Stimulated activated CD4-positive, alpha-beta T cell treated with anti-CD3 and anti-CD28 coated beads, Interleukin-1b, Interleukin-23, amount 100 ng/mL, for 4 hours (primary cell): ENCODE results near the gene ARNT2.
"Not testable (repeated sequence)": the region's sequence is repeated elsewhere in the genome, so short reads cannot be mapped to it uniquely, and the experiment has no call there.

Experiments
- DNase-seq, 2 donors: peaks; one replicate each; pipeline ENCODE4 v3.0.0-alpha.2; 2020; ENCODE audit warnings: low read depth in 2 of 2

ARNT2 gene

DNA sequence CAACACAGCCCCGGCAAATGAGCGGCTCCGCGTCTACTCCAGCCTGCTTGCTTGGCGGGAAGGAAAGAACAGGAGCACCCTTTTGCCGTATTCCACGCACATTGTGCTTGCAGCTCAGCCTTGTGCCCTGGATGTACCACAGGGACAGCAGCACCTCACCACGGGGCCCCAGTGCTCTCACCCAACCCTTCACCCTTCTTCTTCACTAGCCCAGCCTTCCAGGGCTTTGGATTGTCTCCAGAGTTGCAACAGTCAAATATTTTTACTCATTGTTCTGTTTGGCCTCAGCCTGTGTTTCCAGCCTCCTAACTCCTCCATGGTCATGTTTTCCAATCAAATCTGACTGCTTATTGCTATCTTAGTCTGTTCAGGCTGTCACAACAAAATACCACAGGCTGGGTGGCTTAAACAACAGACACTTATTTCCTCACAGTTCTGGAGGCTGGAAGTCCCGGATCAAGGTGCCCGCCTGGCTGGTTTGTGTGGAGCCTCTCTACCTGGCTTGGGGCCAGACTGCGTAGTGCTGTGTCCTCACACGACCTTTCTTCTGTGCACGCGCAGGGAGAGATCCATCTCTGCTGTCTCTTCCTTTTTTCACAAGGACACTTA, 211.7 kb downstream of the ARNT2 start:
- no peak for DNase-seq

DNA sequence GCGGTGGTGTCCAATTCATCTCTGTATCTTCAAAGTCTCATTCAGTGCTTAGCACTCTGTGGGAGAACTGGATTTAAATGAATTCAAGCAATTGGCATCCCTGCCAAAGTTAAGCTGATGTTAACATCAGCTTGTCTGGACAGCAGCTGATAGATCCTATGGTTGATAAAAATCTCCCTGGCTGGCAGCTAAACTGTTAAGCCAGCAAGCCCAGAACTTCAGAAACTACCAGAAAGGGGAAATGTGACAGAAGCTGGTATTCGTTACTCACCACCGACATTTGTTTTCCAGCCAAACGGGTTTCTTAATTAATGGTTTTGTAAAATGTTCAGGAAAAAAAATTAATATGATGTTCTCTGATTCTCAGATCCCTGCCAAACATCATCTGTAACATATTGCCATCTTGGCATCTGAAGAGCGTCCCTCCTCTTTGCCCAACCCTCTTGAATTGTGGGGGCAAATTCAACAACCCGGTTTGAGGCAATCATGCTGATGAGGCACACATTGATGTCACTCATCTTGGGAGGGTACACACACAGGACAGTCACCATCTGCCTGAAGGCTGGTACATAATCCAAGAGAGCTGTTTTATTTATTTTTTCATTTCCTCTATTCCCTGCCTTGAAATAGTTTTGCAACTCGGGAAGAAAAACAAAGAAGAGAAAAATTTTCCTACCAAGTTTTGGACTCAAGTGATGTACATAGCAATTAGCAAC, 214.7 kb downstream of the ARNT2 start:
- DNase-seq = no peak

GRCh38 chr15:80619680-80620079, 215.5 kb downstream of the ARNT2 start:
- DNase-seq = no peak

- no peak for DNase-seq
Measured at GRCh38 chr15:80620141-80620540, 216.0 kb downstream of the ARNT2 start.

DNA sequence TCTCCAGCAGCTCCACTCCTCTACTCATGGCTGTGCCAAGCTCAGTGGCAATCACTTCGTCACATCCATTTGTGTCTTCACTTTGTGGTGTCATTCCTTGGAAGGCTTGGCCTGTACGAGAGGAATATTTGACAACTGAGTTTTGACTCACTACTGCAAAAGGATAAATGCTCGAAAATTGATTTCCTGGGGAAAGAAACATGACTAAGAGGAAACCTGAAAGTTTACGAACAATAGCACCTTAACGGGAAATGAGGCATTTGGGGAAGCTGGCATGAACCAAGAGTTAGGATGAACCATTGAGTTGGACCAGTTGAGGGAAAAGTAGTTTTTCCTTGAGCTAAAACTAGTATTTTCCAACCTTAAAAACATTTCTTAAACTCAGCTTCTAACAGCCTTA, 216.7 kb downstream of the ARNT2 start:
- no peak for DNase-seq

DNA sequence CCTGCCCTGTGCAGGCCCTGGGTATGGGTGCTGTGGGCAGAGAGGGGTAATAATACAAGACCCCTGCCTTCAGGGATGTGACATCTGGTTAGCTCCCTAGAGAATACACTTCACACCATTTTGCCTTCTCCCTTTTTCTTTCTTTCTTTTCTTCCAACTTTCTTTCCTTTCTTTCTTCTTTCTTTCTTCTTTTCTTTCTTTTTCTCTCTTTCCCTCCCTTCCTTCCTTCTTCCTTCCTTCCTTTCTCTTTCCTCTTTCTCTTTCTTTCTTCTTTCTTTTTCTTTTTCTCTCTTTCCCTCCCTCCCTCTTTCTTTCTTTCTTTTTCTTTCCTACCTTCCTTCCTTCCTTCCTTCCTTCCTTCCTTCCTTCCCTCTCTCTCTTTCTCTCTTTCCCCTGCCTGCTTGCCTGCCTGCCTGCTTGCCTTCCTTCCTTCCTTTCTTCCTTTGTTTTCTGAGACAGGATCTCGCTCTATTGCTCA, 222.5 kb downstream of the ARNT2 start:
- DNase-seq = no peak

DNA sequence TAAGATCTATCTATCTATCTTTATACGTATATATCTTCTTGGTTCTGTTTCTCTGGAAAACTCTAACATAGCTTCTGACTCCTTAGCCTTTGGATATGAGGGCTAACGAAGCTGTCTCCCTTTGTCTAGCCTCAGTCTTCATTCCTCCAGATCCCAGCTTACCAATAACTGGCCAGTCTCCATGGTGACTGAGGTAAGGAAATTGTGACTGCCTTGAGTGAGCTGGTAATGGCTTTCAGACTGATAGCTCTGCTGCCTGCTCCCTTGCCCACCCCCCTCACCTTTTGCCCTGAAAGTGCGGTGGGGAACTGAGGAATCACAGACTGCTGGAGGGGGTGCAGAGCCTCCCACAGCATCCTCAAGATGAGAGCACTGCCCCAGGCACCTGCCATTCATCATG, 225.2 kb downstream of the ARNT2 start:
- no peak for DNase-seq

- DNase-seq = no peak
Measured at GRCh38 chr15:80630981-80631380, 226.8 kb downstream of the ARNT2 start.

GRCh38 chr15:80633221-80633620, 229.0 kb downstream of the ARNT2 start:
- no peak for DNase-seq

GRCh38 chr15:80635953-80636352, 231.8 kb downstream of the ARNT2 start:
- DNase-seq = no peak

DNA sequence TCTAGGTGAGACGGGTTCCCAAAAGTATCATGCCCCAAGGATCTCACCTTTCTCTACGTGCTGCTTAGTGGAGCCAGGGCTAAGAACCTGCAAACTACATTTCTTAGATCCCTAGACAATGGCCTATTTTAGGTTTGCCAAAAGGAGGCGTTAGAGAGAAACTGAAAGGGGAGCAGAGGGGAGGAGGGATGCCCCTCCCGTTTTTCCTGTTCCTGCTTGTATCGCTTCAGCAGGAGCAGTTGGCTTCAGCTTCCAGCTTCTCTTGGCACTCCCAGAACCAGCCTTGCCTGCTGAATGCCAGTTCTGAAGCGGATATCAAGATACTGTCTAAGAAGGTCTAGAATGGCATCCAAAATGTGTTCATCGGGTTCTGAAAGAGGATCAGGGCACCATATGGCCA, 232.5 kb downstream of the ARNT2 start:
- DNase-seq = no peak

DNA sequence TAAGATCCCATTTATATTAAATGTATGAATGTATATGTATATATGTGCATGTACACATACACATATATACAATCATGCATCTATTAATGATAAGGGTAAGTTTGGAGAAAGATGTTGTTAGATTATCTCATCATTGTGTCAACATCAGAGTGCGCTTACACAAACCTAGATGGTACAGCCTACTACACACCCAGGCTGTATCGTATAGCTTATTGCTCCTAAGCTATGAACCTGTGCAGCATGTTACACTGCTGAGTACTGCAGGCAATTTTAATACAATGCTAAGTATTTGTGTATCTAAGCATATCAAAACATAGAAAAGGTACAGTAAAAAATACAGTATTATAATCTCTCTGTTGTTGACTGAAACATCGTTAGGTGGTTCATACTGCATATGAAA, 233.6 kb downstream of the ARNT2 start:
- DNase-seq = no peak

- no peak for DNase-seq
Measured at GRCh38 chr15:80638553-80639167, 234.5 kb downstream of the ARNT2 start.

GRCh38 chr15:80639168-80639555, 235.0 kb downstream of the ARNT2 start:
- no peak for DNase-seq

DNA sequence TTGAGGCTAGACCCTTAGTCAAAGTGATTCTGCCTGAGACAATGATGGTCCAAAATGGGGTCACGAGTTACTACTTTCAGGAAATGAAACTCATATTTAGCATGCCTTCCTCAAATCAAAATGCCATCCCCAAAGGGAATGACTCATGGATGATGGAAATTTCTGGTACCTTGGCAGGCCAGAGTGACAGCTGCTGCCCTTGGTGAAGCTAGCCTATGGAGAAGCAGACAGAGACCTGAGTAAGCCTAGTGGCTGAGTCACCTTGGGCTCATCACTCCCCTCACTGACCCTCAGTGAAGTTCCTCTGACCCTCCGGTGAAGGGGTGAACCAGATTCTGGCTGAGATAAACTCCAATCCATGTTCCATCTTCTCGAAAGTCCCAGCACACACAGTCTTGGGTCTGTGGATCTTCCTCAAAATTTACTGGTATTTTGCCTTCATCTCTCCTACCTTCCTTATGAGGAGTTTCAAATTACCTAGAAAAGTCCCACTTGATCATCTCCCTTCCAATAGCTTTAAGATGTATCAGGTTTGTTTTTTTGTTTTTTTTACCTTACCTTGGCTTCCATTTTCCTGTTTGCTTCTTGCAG, 236.4 kb downstream of the ARNT2 start:
- no peak for DNase-seq

GRCh38 chr15:80641384-80641783, 237.2 kb downstream of the ARNT2 start:
- no peak for DNase-seq

DNA sequence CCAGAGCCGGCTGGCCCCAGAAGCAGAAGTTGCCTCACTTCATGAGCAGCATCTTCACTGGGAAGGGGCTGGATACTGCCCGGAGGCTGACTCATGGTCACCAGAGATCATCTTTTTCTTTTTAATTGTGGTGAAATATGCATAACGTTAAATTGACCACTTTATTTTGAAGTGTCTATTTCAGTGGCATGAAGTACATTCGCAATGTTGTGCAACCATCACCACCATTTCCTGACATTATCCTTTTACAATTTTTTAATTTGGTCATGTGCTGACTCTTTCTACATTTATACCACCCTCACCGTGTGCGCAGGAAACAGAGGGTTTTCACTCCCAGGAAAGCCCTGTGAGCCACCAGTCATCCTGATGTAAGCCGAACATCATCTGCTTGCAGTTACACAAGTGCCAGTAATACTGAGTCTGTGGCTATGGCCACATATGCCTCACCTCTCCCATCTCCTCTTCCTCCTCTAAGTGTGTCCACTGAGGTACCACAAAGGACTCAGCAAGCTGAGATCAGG, 239.3 kb downstream of the ARNT2 start:
- DNase-seq = no peak

- no peak for DNase-seq
Measured at GRCh38 chr15:80645494-80646065, 241.4 kb downstream of the ARNT2 start.

GRCh38 chr15:80647424-80647823, 243.2 kb downstream of the ARNT2 start:
- DNase-seq = not testable (repeated sequence)
